Astrocyte of the spinal cord (primary cell): ENCODE measurements around the gene MAP4K4.

Experiments
- DNase-seq: peaks from one replicate; pipeline ENCODE4 v3.0.0; 2011; ENCODE audit warnings: low read depth, low spot score
- H3K4me3 ChIP-seq: 2 replicates; pipeline ENCODE4 v1.5.1; 2011; ENCODE audit warnings: low read depth, mild to moderate bottlenecking, low read length, moderate library complexity
- in situ Hi-C: cut with HindIII; loops from 2 replicates; pipeline ENCODE4 v1.10.0; 2017; ENCODE audit warnings: low sequenced_read_pairs
- TF ChIP-seq, protein P1 (sequence below): IDR thresholded peaks from 2 replicates; pipeline ENCODE4 v1.5.1; 2012; ENCODE audit warnings: low read depth, mild to moderate bottlenecking, low read length, inconsistent platforms

MAP4K4 gene

DNA sequence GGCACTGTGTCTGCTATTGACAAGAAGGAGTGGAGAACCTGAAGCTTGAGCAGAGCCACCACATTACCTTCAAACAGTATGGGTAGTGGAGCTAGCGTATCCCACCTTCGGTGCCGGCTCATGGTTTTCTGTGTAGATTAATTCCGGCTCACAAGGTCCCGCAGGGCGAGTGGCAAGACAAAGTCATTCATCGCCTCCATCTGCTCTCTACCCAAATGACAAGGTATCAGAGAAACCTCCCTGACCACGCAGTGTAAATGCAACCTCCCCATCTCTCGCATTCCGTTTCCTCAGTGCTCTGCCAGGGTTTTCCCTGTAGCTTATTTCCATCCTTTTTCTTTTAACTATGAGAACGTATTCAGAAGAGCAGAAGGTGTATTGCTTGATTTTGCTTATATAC is 79.8 kb downstream of the MAP4K4 start:
- in situ Hi-C loops = no loop called here

DNA sequence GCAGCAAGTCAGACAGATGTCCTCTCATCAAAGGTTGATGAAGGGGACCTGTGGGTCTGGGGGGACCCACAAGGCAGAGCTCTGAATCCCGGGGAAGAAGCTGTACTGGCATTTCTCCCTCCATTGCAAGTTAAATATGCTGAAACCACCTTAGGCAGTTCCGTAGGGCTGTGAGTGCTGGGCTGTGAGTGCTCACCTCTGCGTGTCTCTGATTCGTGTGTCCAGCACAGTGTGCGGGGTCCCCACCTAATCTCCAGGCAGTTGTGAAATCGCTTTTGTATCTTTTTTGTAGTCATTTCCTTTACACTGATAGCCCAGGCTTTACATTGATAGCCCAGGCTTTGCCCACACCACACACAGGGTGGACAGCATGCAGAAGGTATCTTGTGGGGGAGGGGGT is 80.6 kb downstream of the MAP4K4 start:
- TF ChIP-seq, protein P1, sequence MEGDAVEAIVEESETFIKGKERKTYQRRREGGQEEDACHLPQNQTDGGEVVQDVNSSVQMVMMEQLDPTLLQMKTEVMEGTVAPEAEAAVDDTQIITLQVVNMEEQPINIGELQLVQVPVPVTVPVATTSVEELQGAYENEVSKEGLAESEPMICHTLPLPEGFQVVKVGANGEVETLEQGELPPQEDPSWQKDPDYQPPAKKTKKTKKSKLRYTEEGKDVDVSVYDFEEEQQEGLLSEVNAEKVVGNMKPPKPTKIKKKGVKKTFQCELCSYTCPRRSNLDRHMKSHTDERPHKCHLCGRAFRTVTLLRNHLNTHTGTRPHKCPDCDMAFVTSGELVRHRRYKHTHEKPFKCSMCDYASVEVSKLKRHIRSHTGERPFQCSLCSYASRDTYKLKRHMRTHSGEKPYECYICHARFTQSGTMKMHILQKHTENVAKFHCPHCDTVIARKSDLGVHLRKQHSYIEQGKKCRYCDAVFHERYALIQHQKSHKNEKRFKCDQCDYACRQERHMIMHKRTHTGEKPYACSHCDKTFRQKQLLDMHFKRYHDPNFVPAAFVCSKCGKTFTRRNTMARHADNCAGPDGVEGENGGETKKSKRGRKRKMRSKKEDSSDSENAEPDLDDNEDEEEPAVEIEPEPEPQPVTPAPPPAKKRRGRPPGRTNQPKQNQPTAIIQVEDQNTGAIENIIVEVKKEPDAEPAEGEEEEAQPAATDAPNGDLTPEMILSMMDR = no peak
- no peak overlapping the region for H3K4me3 ChIP-seq
- in situ Hi-C loops = no loop called here
- no peak for DNase-seq

More for the DNA sequence above, 79.8 kb downstream of the MAP4K4 start:
- TF ChIP-seq, protein P1 = no peak
- H3K4me3 ChIP-seq = no peak overlapping the region
- no peak for DNase-seq

DNA sequence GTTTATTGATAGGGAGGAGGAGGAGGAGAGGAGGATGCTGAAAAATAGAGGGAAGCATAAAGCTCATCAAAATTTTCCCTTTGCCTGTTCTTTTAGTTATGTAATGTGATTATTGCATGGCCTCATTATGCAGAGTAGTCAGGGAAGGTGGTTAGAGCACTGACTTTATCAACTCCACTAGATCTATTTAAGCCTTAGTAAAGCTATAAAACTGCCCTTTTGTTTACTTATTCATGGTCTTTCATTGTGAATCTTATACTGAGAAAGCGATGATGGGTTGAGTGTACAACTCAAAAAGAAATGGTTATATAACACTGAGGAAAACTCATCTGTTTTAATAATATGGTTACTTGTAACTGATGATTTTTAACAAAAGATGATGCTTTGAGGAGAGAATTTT is 81.7 kb downstream of the MAP4K4 start:
- TF ChIP-seq, protein P1 = no peak
- H3K4me3 ChIP-seq = no peak overlapping the region
- no peak for DNase-seq
- in situ Hi-C loops = no loop called here

DNA sequence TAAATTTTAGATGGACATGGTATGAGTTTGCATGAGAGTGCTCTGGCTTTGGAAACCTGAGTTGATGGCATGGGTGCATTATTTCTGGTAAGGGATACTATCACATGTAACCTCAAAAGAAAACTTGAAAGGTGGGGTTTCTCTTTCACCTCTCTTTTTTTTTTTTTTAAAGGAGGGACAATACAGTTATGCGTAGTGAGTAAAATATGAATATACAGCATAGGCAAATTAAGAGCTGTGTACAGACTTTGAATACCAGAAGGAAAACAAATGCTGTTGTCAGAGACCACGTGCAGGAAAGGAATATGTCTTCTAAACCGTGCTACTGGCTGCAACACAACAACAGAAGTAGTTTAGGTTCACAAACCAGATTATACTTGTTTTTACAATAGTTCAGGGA is 82.1 kb downstream of the MAP4K4 start:
- in situ Hi-C loops = no loop called here
- no peak overlapping the region for H3K4me3 ChIP-seq
- TF ChIP-seq, protein P1 = no peak
- DNase-seq = no peak

DNA sequence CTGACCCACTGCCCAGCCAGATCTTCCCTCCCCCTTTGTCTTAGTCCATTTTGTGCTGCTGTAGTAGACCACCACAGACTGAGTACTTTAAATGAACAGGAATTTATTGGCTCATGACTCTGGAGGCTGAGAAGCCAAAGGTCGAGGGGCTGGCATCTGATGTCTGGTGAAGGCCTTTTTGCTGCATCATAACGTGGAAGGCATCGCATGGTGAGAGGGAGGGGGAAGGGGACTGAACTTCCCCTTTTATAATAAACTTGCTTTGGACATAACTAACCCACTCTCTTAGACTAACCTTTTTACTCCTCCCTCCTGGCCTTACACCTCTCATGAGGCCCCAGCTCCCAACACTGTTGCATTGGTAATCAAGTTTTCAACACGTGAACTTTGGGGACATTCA is 83.8 kb downstream of the MAP4K4 start:
- no peak overlapping the region for H3K4me3 ChIP-seq
- TF ChIP-seq, protein P1 = no peak
- no peak for DNase-seq
- in situ Hi-C loops = no loop called here

DNA sequence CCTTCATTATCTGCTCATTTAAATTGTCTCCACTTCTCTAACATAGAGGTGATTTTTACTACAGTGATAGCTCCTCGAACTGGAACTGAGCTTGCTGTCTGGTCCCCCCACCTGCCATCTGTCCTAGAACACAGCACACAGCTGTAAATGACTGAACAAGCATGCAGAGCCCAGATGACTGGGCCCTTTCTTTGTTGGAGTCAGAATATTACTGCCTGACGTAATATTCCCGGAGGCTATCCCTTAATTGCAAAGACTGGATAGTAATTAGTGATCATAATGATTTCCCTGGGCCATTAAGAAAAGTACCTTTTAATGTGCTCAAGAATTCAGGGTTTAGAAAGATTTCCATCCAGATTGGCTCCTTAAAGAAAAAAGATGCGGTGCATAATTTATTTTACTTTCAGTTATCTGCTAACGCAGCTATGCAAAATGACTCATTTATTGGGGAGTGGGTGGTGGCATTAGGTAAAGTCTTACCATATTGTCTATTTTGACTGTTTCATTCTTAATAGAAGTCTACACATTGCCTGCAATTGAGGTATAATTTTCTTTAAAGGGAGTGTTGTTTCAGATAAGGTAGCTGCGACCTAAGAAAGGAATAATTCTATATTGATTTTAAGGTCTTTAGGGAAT is 84.4 kb downstream of the MAP4K4 start:
- TF ChIP-seq, protein P1 = no peak
- H3K4me3 ChIP-seq = no peak overlapping the region
- in situ Hi-C loops = no loop called here
- DNase-seq = no peak

DNA sequence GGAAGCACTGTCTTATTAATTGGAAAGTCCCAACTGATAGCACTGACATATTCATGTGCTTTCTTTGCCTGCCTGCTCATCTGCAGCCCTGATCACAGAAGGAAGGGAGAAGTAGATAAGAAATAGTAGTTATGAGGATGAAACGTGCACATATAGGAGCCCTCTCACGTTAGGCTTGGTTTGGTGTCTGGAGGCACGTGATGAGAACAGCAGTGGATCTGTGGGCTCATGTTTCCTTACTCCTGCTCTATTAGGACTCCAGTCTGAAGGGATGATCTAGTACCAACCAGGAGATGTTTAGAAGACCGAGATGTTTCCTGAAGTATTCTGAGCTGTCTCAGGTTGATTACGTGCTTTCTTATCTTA is 84.9 kb downstream of the MAP4K4 start:
- DNase-seq = no peak
- TF ChIP-seq, protein P1 = no peak
- in situ Hi-C loops = no loop called here
- no peak overlapping the region for H3K4me3 ChIP-seq
